Loucy (cell line): Measurements from ENCODE around the gene SRGN.

ENCODE experiments used
- H2AFZ ChIP-seq: fragments of 200-600 bp; sonication (generic); 2 replicates; pipeline ENCODE4 v1.6.0; 2016; ENCODE audit warnings: antibody characterized with exemption, mild to moderate bottlenecking, low read length, moderate library complexity
- H3F3A ChIP-seq: fragments of 200-600 bp; 2 replicates; pipeline ENCODE4 v1.6.0; 2016; ENCODE audit warnings: antibody characterized with exemption, low read depth, mild to moderate bottlenecking
- H3K27me3 ChIP-seq: fragments of 200-600 bp; sonication (generic); 2 replicates; pipeline ENCODE4 v1.6.1; 2014; ENCODE audit warnings: low read length, mild to moderate bottlenecking; ENCODE audit not compliant: insufficient read depth, poor library complexity, severe bottlenecking
- H3K36me3 ChIP-seq: fragments of 200-600 bp; sonication (generic); 2 replicates; pipeline ENCODE4 v1.6.1; 2016; ENCODE audit warnings: low read length; ENCODE audit not compliant: insufficient read depth
- H3K4me1 ChIP-seq: fragments of 200-600 bp; sonication (generic); 2 replicates; pipeline ENCODE4 v1.5.1; 2014; ENCODE audit warnings: low read length, mild to moderate bottlenecking; ENCODE audit not compliant: insufficient read depth, poor library complexity, severe bottlenecking
- H3K4me2 ChIP-seq: fragments of 200-600 bp; sonication (generic); 2 replicates; pipeline ENCODE4 v1.6.0; 2014; ENCODE audit warnings: antibody characterized with exemption, low read length, low read depth, mild to moderate bottlenecking; ENCODE audit not compliant: poor library complexity, severe bottlenecking
- H3K4me3 ChIP-seq: fragments of 200-600 bp; sonication (generic); 2 replicates; pipeline ENCODE4 v1.5.1; 2014; ENCODE audit warnings: low read length, mild to moderate bottlenecking, mixed read lengths; ENCODE audit not compliant: poor library complexity, severe bottlenecking
- H3K79me2 ChIP-seq: fragments of 200-600 bp; sonication (generic); 2 replicates; pipeline ENCODE4 v1.6.1; 2014; ENCODE audit warnings: low read length; ENCODE audit not compliant: insufficient read depth
- H3K9ac ChIP-seq: fragments of 200-600 bp; sonication (generic); 2 replicates; pipeline ENCODE4 v1.6.0; 2014; ENCODE audit warnings: mild to moderate bottlenecking, low read depth, low read length, moderate library complexity; ENCODE audit not compliant: poor library complexity, severe bottlenecking
- H3K9me2 ChIP-seq: fragments of 200-600 bp; sonication (generic); replicated peaks from 2 replicates; pipeline ENCODE4 v1.6.1; 2016; ENCODE audit warnings: low read depth, low read length, mixed read lengths
- H3K9me3 ChIP-seq: fragments of 200-600 bp; sonication (generic); 2 replicates; pipeline ENCODE4 v1.6.1; 2014; ENCODE audit warnings: mild to moderate bottlenecking, antibody characterized with exemption, low read length, low read depth; ENCODE audit not compliant: insufficient read depth
- H4K20me1 ChIP-seq: fragments of 200-600 bp; sonication (generic); 2 replicates; pipeline ENCODE4 v1.6.0; 2014; ENCODE audit warnings: antibody characterized with exemption, low read length, mild to moderate bottlenecking; ENCODE audit not compliant: insufficient read depth, poor library complexity, severe bottlenecking
- EZH2phosphoT487 ChIP-seq: fragments of 200-600 bp; IDR thresholded peaks from 2 replicates; pipeline ENCODE4 v1.6.1; 2018; ENCODE audit warnings: antibody characterized with exemption, mild to moderate bottlenecking, moderate library complexity, borderline replicate concordance
- TF ChIP-seq, protein P1 (sequence below): fragments of 200-600 bp; sonication (generic); conservative IDR thresholded peaks from 2 replicates; pipeline ENCODE4 v1.5.1; 2014; ENCODE audit warnings: mild to moderate bottlenecking, antibody characterized with exemption, low read length

The SRGN gene

DNA sequence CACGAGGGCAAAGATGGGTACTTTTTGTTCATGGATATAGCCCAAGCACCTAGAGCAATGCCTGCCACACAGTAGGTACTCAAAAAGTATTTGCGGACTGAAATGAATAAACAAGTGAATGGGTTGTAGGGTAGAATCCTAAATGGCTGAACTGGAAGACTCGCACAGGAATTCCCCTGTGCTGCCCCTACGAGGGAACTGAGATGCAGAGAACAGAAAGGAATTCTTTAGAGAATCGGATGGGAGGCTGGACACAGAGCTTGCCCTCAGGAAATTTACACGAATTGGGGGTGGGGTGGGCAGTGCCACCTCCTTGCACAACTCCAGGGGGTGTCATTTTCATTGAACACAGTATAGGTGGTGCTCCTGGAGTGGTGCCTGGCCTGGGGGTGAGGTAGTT, 35.2 kb upstream of the SRGN start:
- Histone ChIP-seq H3K27me3 (no peaks in the 10 kb centered on the region), H3K9ac (no peak overlapping the region), H3K9me3 (no peaks in the 10 kb centered on the region), H2AFZ (no peak overlapping the region), H3K79me2 (no peaks in the 10 kb centered on the region), H3K4me1 (peaks cover 7% of the 10 kb centered on the region), H3F3A (no peaks in the 10 kb centered on the region), H4K20me1 (no peaks in the 10 kb centered on the region), H3K36me3 (no peaks in the 10 kb centered on the region), H3K4me3 (no peak overlapping the region), H3K4me2 (no peak overlapping the region), H3K9me2 (no peaks in the 10 kb centered on the region)
- TF ChIP-seq, protein P1, sequence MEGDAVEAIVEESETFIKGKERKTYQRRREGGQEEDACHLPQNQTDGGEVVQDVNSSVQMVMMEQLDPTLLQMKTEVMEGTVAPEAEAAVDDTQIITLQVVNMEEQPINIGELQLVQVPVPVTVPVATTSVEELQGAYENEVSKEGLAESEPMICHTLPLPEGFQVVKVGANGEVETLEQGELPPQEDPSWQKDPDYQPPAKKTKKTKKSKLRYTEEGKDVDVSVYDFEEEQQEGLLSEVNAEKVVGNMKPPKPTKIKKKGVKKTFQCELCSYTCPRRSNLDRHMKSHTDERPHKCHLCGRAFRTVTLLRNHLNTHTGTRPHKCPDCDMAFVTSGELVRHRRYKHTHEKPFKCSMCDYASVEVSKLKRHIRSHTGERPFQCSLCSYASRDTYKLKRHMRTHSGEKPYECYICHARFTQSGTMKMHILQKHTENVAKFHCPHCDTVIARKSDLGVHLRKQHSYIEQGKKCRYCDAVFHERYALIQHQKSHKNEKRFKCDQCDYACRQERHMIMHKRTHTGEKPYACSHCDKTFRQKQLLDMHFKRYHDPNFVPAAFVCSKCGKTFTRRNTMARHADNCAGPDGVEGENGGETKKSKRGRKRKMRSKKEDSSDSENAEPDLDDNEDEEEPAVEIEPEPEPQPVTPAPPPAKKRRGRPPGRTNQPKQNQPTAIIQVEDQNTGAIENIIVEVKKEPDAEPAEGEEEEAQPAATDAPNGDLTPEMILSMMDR: no peak
- no peak for TF ChIP-seq EZH2phosphoT487

DNA sequence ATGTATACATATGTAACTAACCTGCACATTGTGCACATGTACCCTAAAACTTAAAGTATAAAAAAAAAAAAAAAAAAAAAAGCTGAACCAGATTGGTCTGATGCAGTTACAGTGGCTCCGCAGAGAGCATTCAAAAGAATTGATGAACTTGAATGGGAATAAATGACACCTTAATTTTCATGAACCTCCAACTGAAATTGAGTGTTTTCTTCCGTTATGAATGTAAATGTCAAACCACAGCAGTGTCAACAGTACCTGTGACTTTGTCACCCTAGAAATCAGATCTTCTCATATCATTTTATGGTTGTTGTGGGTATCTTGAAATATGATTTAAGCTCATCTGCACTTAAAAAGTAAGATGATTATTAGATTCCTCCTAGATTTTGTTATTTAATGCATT, 32.7 kb upstream of the SRGN start:
- Histone ChIP-seq H4K20me1 (no peaks in the 10 kb centered on the region), H3K36me3 (no peaks in the 10 kb centered on the region), H3K27me3 (no peaks in the 10 kb centered on the region), H3K4me3 (no peak overlapping the region), H3K4me1 (peaks cover 11% of the 10 kb centered on the region), H3K4me2 (no peak overlapping the region), H2AFZ (no peak overlapping the region), H3K9me2 (no peaks in the 10 kb centered on the region), H3K79me2 (no peaks in the 10 kb centered on the region), H3K9me3 (no peaks in the 10 kb centered on the region), H3K9ac (no peak overlapping the region), H3F3A (no peaks in the 10 kb centered on the region)
- no peak for TF ChIP-seq EZH2phosphoT487
- TF ChIP-seq, protein P1: no peak

DNA sequence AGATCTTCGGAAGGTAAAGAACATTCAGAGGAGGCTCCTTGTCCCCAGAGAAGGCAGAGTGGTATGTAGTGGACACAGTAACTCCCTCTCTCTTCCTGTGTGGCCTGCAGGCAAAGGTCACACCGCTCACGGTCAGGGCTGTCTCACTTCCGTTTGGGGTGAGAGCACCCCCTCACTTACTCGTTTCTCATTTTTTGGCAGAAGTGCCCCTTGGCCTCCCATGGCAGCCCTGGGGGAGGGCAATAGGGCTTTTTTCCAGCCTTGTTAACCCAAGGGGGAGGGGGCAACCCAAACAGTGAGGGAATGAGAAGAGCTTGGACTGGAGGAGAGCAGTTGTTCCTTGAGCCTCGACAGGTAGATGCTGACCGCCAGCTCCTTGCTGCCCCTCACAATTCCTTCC, 31.8 kb upstream of the SRGN start:
- Histone ChIP-seq H3K9me3 (no peaks in the 10 kb centered on the region), H3K4me3 (no peak overlapping the region), H3K9me2 (no peaks in the 10 kb centered on the region), H3K27me3 (no peaks in the 10 kb centered on the region), H3K9ac (no peak overlapping the region), H3K79me2 (no peaks in the 10 kb centered on the region), H3K36me3 (no peaks in the 10 kb centered on the region), H2AFZ (no peak overlapping the region), H3K4me1 (peaks cover 11% of the 10 kb centered on the region), H3K4me2 (no peak overlapping the region), H3F3A (no peaks in the 10 kb centered on the region), H4K20me1 (no peaks in the 10 kb centered on the region)
- TF ChIP-seq, protein P1: no peak
- no peak for TF ChIP-seq EZH2phosphoT487
